GM03348 (cell line): ENCODE results near the gene POLD3.
"Not testable (repeated sequence)": the region's sequence is repeated elsewhere in the genome, so short reads cannot be mapped to it uniquely, and the experiment has no call there.

Experiments used
- DNase-seq: peaks from one replicate; pipeline ENCODE4 v3.0.0; 2012; ENCODE audit warnings: low spot score

Gene POLD3

DNA sequence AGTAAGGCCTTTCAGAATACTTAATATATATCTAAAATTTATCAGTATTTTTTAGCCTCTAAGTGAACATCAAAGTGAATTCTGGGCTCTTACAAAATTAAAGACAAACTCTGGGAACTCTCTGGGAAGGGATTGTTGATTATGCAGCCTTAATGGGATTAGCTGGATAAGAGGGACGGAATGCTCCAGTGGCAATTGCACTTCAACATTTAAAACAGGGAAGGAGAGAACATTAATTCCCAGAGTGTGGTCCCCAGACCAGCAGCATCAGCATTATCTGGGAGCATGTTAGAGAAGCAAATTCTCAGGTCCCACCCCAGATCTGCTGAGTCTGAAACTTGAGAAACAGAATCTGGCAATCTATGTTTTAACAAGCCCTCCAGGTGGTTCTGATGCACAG, 46.5 kb downstream of the POLD3 start:
- no peak for DNase-seq

GRCh38 chr11:74639533-74639932, 47.2 kb downstream of the POLD3 start:
- DNase-seq: no peak

- no peak for DNase-seq
These were observed 48.9 kb downstream of the POLD3 start for GRCh38 chr11:74641289-74641688.

GRCh38 chr11:74641905-74642304, 49.5 kb downstream of the POLD3 start:
- DNase-seq: no peak

DNA sequence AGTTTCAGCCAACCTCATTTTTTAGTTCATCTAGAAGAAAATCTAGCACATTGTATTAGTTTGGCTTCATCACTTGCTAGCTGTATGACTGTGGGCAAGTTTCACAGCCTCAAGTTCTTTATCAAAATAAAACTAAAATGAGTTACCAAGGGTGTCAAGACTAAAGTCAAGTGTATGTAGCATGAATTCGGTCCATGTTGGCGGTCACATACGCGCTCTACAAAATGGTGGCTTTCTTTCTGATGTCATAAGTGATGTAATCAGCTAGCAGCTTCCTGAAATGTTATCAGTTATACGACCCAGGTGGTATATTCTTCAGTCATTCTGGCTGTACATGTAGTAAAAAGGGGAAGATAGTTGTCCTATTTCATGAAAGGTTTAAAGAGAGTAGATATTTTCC, 50.5 kb downstream of the POLD3 start:
- DNase-seq: no peak

DNA sequence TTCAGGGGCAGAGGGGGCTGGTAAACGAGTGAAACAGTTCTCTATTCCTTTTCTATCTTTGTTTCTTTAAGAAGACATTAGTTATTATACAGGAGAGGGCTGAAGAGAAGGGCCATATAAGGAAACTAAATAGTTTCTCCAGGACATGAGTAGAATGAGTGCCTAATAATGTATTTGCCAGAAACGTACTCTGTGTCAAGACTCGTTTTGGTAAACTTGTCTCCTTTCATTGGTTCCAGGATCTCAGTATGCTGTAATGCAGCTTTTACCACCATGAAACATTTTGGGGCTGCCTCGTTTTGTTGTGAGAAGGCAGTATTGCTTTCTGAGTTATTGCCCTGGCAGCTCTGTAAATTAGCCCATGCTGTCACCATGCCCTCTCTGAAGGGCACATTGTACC, 51.7 kb downstream of the POLD3 start:
- no peak for DNase-seq

DNA sequence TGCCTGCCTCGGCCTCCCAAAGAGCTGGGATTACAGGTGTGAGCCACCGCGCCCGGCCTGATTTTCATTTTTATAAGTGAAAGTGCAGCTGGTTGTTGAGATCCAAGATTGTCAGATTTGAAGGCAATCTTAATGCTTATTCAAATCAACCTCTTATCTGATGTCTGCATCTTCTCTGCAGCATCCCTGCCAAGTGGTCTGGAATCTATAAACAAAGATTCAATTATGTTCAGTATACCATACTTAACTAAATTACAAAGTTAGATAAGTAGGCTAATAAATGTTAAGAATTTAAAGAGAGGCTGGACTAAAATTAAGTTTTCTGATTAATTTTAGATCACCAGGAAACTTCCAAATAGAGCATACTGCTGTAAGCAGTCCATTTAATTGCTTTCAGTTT, 53.8 kb downstream of the POLD3 start:
- DNase-seq: no peak

GRCh38 chr11:74646954-74647353, 54.6 kb downstream of the POLD3 start:
- DNase-seq: no peak

- DNase-seq: no peak
These were observed 55.0 kb downstream of the POLD3 start for GRCh38 chr11:74647404-74647803.

- no peak for DNase-seq
These were observed 55.4 kb downstream of the POLD3 start for GRCh38 chr11:74647831-74648230.

GRCh38 chr11:74648894-74649293, 56.5 kb downstream of the POLD3 start:
- DNase-seq: no peak

- peak; percentile 67 for DNase-seq
These were observed 58.1 kb downstream of the POLD3 start for GRCh38 chr11:74650498-74650897.

DNA sequence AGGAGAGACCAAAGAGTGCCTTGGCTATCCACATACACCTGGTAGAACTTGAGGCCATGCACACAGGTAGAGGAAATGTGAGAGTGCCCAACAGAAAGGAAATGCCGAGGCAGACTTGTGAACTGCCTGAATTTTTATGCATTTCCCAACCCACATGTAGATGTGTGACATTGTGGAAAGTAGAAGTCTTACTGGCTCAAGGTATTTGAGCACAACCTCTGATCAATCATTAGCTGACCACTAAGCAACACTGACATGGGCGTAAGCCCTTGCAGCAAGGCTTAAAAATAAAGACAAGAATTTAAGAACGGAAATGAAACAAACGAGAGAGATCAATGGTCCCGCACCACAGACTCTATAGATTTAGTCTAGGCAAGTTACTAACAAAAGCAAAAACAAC, 62.6 kb downstream of the POLD3 start:
- no peak for DNase-seq

GRCh38 chr11:74659124-74659523, 66.7 kb downstream of the POLD3 start:
- not testable (repeated sequence) for DNase-seq

GRCh38 chr11:74662487-74663103, 70.2 kb downstream of the POLD3 start:
- DNase-seq: no peak

DNA sequence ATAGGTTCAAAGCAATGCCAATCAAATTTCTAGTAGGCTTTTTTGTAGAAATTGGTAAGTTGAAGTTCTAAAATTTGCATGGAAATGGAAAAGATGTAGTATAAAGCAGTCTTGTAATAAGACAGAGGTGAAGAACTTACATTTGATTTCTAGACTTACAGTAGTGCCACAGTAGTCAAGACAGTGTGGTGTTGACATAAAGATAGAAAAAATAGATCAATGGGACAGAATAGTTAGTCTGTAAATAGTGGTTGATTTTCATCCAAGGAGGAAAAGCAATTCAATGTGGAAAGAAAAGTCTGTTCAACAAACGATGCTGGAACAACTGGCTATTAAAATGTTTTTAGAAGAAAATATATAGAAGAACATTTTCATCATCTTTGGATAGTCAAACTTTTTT, 70.9 kb downstream of the POLD3 start:
- no peak for DNase-seq

DNA sequence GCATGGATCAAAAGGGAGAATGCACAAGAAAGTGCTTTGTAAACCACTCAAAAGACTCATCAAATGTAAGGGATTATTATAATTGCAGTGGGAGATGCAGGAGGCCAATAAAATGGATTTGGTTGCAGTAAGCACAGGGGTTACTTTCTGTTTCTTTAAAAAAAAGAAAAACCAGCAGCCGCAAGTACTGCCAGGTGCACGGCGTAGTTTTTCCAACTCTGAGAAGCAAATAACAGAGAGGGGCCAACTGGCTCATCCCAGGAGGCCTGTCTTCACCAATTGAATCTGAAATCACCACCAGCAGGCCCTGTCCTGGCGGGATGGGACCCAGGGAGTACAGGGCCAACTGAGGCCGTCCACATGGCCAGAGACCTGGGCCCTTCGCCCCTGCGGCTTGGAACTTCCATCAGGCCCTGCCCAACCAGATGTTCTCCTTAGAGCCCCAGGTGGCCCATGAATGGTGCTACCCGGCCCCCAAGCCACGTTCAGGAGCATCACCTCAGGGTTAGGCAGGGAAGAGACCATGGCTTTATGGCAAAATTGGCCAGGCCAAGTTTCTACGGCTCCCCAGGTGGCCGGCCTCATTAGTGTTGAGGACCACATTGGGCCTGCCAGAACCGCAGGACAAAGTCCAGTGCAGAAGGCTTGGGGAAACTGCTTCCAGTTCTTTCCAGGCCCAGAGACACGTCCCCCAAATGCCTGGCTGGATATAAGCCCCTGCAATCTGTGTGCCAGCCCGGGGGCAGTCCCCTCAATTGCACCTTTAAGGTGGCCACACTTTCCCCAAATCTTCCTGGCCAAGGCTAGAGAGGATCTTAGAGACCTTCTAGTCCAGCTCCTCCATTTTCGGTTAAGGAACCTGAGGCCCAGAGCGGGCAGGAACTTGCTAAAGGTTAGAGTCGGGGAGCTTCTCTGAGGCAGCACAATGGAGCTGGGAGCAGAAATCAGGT, 77.1 kb downstream of the POLD3 start:
- DNase-seq: no peak

DNA sequence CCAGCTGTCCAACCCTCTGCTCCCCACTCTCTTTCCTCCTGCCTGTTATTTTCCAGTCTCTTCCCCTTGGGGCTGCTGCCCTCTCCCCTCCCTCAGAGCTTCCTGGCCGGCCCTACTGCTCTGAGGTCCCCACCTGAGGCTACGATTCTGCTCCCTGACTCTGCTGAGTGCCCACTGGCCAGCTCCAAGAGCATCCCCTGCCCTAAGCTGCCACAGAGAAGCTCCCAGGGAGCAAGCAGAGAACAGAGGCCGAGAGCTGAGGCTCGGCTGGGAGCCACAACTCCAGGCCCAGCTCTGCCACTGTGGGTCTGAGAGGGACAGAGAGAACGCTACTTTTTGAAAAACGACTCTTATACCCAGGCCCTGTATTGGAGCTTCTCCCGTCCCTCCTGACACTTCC, 77.8 kb downstream of the POLD3 start:
- no peak for DNase-seq

- DNase-seq: peak; percentile 72
These were observed 79.3 kb downstream of the POLD3 start for GRCh38 chr11:74671520-74672196.

- DNase-seq: no peak
These were observed 80.1 kb downstream of the POLD3 start for GRCh38 chr11:74672332-74672955.

GRCh38 chr11:74672956-74673692, 80.7 kb downstream of the POLD3 start:
- DNase-seq: peak; percentile 91
